ENCODE data around the gene GPR37.

- TF ChIP-seq, protein P1, sequence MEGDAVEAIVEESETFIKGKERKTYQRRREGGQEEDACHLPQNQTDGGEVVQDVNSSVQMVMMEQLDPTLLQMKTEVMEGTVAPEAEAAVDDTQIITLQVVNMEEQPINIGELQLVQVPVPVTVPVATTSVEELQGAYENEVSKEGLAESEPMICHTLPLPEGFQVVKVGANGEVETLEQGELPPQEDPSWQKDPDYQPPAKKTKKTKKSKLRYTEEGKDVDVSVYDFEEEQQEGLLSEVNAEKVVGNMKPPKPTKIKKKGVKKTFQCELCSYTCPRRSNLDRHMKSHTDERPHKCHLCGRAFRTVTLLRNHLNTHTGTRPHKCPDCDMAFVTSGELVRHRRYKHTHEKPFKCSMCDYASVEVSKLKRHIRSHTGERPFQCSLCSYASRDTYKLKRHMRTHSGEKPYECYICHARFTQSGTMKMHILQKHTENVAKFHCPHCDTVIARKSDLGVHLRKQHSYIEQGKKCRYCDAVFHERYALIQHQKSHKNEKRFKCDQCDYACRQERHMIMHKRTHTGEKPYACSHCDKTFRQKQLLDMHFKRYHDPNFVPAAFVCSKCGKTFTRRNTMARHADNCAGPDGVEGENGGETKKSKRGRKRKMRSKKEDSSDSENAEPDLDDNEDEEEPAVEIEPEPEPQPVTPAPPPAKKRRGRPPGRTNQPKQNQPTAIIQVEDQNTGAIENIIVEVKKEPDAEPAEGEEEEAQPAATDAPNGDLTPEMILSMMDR (IDR thresholded peaks at IDR 0.05): no peak
- no peak for TF ChIP-seq POLR2A (IDR thresholded peaks at IDR 0.05)
Measured at GRCh38 chr7:124810605-124811004, 45.0 kb upstream of the GPR37 start.
